ENCODE data around the gene RAB3GAP1. TPM values are rescaled to one million over a fixed set of nuclear protein-coding genes. Genes with fewer than 3 reads are reported as not detected.
"Not testable (repeated sequence)": the region's sequence is repeated elsewhere in the genome, so short reads cannot be mapped to it uniquely, and the experiment has no call there.

Gene RAB3GAP1
- total RNA-seq, 2 experiments from 2014 or later = 55.5 to 59.7 TPM

DNA sequence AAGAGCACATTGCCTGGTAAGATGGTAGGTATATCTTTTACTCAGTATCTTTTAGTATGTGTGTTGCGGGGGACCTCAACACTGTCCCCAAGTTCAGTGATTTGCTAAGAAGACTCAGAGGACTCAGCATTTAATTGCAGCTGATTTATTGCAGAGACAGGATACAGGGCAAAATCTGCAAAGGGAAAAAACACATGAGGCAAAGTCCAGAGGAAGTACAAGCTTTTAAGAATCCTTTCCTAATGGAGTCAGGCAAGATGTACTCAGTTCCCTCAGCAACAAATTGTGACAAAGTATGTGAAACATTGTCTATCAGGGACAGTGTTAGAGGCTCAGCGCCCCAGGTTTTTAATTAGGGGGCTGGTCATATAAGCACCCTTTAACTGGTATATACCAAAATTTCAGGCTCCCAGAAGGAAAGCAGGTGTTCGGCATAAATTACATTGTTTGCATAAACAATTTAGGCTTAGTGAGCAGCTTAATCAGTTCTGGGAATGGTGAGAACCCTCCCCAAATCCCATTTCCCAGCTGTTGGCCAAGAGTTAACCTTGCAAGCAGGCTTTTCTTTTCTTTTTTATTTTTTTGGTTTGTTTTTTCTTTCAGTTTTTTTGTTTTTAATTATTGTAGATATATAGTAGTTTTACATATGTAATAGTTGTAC is 41.7 kb downstream of the RAB3GAP1 start:
- H3K27ac Mint-ChIP-seq = no peak overlapping the region
- intact Hi-C loops (cut with micrococcal nuclease) = no loop called here

GRCh38 chr2:135094508-135094907 is 42.4 kb downstream of the RAB3GAP1 start:
- no peak for DNase-seq
- CTCF ChIA-PET = interaction anchor here (0.6 kb wide), 1 partner anchor 240 kb away, joined by 5 read pairs; no protein-coding TSS in a partner anchor
- no peak overlapping the region for H3K27ac Mint-ChIP-seq
- H3K9me3 Mint-ChIP-seq = peaks cover 1% of the 10 kb centered on the region
- intact Hi-C loops (cut with micrococcal nuclease) = no loop called here
- H3K27me3 Mint-ChIP-seq (ENCODE audit: low read depth) = no peaks in the 10 kb centered on the region
- peaks cover 32% of the 10 kb centered on the region for H3K36me3 Mint-ChIP-seq (ENCODE audit: low read depth)
- H3K4me1 Mint-ChIP-seq (ENCODE audit: low read depth) = peaks cover 16% of the 10 kb centered on the region
- no peak overlapping the region for H3K4me3 Mint-ChIP-seq

More for the DNA sequence above, 41.7 kb downstream of the RAB3GAP1 start:
- CTCF ChIA-PET = interaction anchor here (0.6 kb wide), 1 partner anchor 241 kb away, joined by 5 read pairs; no protein-coding TSS in a partner anchor
- DNase-seq = no peak
- peaks cover 36% of the 10 kb centered on the region for H3K36me3 Mint-ChIP-seq (ENCODE audit: low read depth)
- no peak overlapping the region for H3K4me3 Mint-ChIP-seq
- no peaks in the 10 kb centered on the region for H3K27me3 Mint-ChIP-seq (ENCODE audit: low read depth)
- H3K4me1 Mint-ChIP-seq (ENCODE audit: low read depth) = peaks cover 13% of the 10 kb centered on the region
- peaks cover 8% of the 10 kb centered on the region for H3K9me3 Mint-ChIP-seq

- CTCF ChIA-PET = no interaction called here
- DNase-seq = no peak
- no peak overlapping the region for H3K4me3 Mint-ChIP-seq
- H3K27me3 Mint-ChIP-seq (ENCODE audit: low read depth) = no peaks in the 10 kb centered on the region
- no peaks in the 10 kb centered on the region for H3K9me3 Mint-ChIP-seq
- H3K4me1 Mint-ChIP-seq (ENCODE audit: low read depth) = peaks cover 18% of the 10 kb centered on the region
- H3K27ac Mint-ChIP-seq = no peak overlapping the region
- intact Hi-C loops (cut with micrococcal nuclease) = no loop called here
- H3K36me3 Mint-ChIP-seq (ENCODE audit: low read depth) = peaks cover 35% of the 10 kb centered on the region
Observed at GRCh38 chr2:135095591-135095990, 43.5 kb downstream of the RAB3GAP1 start.

- Mint-ChIP-seq H3K27me3 (ENCODE audit: low read depth) (no peaks in the 10 kb centered on the region), H3K27ac (no peak overlapping the region), H3K4me1 (ENCODE audit: low read depth) (peaks cover 21% of the 10 kb centered on the region), H3K9me3 (no peaks in the 10 kb centered on the region), H3K36me3 (ENCODE audit: low read depth) (peaks cover 40% of the 10 kb centered on the region), H3K4me3 (no peak overlapping the region)
- DNase-seq = no peak
- CTCF ChIA-PET = no interaction called here
- intact Hi-C loops (cut with micrococcal nuclease) = no loop called here
Observed at GRCh38 chr2:135096665-135097446, 44.8 kb downstream of the RAB3GAP1 start.

- Mint-ChIP-seq H3K27me3 (ENCODE audit: low read depth) (no peaks in the 10 kb centered on the region), H3K4me1 (ENCODE audit: low read depth) (peaks cover 18% of the 10 kb centered on the region), H3K36me3 (ENCODE audit: low read depth) (peaks cover 48% of the 10 kb centered on the region), H3K9me3 (peaks cover 1% of the 10 kb centered on the region), H3K27ac (no peak overlapping the region), H3K4me3 (no peak overlapping the region)
- CTCF ChIA-PET = no interaction called here
- intact Hi-C loops (cut with micrococcal nuclease) = no loop called here
- no peak for DNase-seq
Observed at GRCh38 chr2:135097532-135098231, 45.6 kb downstream of the RAB3GAP1 start.

DNA sequence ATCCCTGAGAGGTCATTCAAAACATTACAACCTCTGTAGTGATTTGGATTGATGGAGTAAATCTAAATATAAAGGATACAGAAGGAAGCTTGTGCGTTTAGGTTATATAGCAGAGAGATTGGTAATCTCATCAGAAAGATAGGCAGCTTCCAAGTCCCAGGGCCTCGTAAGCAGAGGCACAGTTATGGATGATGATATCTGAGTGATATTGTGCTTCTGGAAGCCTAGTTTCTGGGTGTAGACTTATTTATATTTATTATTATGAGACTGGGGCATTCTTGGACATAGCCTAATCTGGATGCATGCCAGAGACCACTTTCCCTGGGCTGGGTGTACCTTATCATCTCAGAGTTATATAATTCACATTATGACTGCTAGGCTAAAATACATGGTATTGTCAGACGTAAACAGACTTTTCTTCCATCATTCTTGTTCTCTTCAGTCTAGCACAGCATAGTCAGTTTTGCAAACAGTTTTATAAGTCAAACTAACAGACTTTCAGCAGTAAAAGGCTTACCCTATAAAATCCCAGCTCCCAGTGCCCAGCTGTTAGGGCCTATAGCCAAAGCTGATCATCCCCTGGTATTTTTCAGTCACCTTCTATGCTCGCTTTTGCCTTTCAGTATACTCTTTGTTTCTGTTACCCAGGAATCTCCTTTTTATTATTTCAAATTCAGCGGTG is 47.9 kb downstream of the RAB3GAP1 start:
- no peak overlapping the region for H3K4me3 Mint-ChIP-seq
- peaks cover 9% of the 10 kb centered on the region for H3K9me3 Mint-ChIP-seq
- intact Hi-C loops (cut with micrococcal nuclease) = no loop called here
- no peaks in the 10 kb centered on the region for H3K27me3 Mint-ChIP-seq (ENCODE audit: low read depth)
- CTCF ChIA-PET = no interaction called here
- peak overlapping the region; percentile 44 for H3K27ac Mint-ChIP-seq
- DNase-seq = no peak
- peaks cover 48% of the 10 kb centered on the region for H3K36me3 Mint-ChIP-seq (ENCODE audit: low read depth)
- peaks cover 19% of the 10 kb centered on the region for H3K4me1 Mint-ChIP-seq (ENCODE audit: low read depth)

GRCh38 chr2:135103843-135104242 is 51.8 kb downstream of the RAB3GAP1 start:
- H3K27ac Mint-ChIP-seq = peak overlapping the region; percentile 8

DNA sequence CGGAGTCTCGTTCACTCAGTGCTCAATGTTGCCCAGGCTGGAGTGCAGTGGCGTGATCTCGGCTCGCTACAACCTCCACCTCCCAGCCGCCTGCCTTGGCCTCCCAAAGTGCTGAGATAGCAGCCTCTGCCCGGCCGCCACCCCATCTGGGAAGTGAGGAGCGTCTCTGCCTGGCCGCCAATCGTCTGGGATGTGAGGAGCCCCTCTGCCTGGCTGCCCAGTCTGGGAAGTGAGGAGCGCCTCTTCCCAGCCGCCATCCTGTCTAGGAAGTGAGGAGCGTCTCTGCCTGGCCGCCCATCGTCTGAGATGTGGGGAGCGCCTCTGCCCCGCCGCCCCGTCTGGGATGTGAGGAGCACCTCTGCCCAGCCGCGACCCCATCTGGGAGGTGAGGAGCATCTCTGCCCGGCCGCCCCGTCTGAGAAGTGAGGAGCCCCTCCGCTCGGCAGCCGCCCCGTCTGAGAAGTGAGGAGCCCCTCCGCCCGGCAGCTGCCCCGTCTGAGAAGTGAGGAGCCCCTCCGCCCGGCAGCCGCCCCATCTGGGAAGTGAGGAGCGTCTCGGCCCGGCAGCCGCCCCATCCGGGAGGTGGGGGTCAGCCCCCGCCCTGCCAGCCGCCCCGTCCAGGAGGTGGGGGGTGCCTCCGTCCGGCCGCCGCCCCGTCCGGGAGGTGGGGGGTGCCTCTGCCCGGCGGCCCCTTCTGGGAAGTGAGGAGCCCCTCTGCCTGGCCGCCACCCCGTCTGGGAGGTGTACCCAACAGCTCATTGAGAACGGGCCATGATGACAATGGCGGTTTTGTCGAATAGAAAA is 53.6 kb downstream of the RAB3GAP1 start:
- H3K27me3 Mint-ChIP-seq (ENCODE audit: low read depth); intact Hi-C loops (cut with micrococcal nuclease); H3K27ac Mint-ChIP-seq; H3K4me3 Mint-ChIP-seq; H3K9me3 Mint-ChIP-seq; CTCF ChIA-PET; DNase-seq: not testable (repeated sequence)
- H3K4me1 Mint-ChIP-seq (ENCODE audit: low read depth) = peaks cover 10% of the 10 kb centered on the region
- H3K36me3 Mint-ChIP-seq (ENCODE audit: low read depth) = peaks cover 49% of the 10 kb centered on the region

More at GRCh38 chr2:135103843-135104242, 51.8 kb downstream of the RAB3GAP1 start:
- peaks cover 9% of the 10 kb centered on the region for H3K9me3 Mint-ChIP-seq
- no peak overlapping the region for H3K4me3 Mint-ChIP-seq
- intact Hi-C loops (cut with micrococcal nuclease) = no loop called here
- peaks cover 19% of the 10 kb centered on the region for H3K4me1 Mint-ChIP-seq (ENCODE audit: low read depth)
- H3K36me3 Mint-ChIP-seq (ENCODE audit: low read depth) = peaks cover 56% of the 10 kb centered on the region
- CTCF ChIA-PET = no interaction called here
- H3K27me3 Mint-ChIP-seq (ENCODE audit: low read depth) = no peaks in the 10 kb centered on the region
- DNase-seq = no peak

DNA sequence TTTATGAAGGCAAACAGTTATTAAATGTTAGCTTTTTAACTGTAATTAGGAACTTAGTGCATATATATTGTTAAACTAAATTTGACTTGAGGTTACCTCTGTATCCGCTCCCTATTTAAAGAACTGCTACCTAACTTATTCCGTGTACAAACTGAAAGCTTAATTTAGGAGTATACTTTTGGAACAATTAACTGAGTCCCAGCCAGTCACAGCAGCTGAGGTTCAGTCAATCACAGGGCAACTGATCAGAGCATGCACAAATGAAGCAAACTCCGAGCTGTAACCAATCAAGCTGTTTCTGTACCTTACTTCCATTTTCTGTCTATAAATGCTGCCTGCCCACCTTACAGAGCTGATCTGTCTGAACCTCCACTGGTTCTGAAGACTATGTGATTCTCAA is 61.2 kb downstream of the RAB3GAP1 start:
- CTCF ChIA-PET = no interaction called here
- Mint-ChIP-seq H3K9me3 (no peaks in the 10 kb centered on the region), H3K27ac (no peak overlapping the region), H3K4me1 (ENCODE audit: low read depth) (no peaks in the 10 kb centered on the region), H3K4me3 (no peak overlapping the region), H3K36me3 (ENCODE audit: low read depth) (peaks cover 17% of the 10 kb centered on the region), H3K27me3 (ENCODE audit: low read depth) (no peaks in the 10 kb centered on the region)
- DNase-seq = no peak
- intact Hi-C loops (cut with micrococcal nuclease) = no loop called here

DNA sequence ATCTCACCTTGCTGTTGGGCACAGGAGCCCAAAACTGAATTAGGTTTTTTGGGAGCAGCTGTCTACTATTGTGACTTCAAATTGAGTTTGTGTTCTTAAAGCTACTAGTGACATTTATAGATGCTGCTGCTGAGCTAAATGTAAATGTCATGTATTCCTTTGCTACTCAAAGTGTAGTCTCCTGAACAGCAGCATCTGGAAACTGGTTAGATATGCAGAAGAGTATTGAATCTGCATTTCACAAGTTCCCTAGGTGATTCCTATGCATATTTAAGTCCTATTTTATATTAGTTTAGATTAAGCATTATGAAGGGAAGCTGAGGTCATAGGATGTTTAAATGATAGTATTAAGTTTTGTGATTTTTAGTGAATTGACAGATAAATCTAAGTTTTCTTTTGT is 67.5 kb downstream of the RAB3GAP1 start:
- H3K4me1 Mint-ChIP-seq (ENCODE audit: low read depth) = peaks cover 1% of the 10 kb centered on the region
- no peak for DNase-seq
- peaks cover 17% of the 10 kb centered on the region for H3K36me3 Mint-ChIP-seq (ENCODE audit: low read depth)
- intact Hi-C loops (cut with micrococcal nuclease) = no loop called here
- H3K27me3 Mint-ChIP-seq (ENCODE audit: low read depth) = no peaks in the 10 kb centered on the region
- H3K9me3 Mint-ChIP-seq = no peaks in the 10 kb centered on the region
- H3K27ac Mint-ChIP-seq = no peak overlapping the region
- no peak overlapping the region for H3K4me3 Mint-ChIP-seq
- CTCF ChIA-PET = no interaction called here

GRCh38 chr2:135121016-135121657 is 69.0 kb downstream of the RAB3GAP1 start:
- Mint-ChIP-seq H3K4me1 (ENCODE audit: low read depth) (peaks cover 4% of the 10 kb centered on the region), H3K9me3 (no peaks in the 10 kb centered on the region), H3K27me3 (ENCODE audit: low read depth) (no peaks in the 10 kb centered on the region), H3K27ac (no peak overlapping the region), H3K36me3 (ENCODE audit: low read depth) (peaks cover 22% of the 10 kb centered on the region), H3K4me3 (no peak overlapping the region)
- CTCF ChIA-PET = interaction anchor here (0.7 to 0.9 kb wide), 2 partner anchors 10 to 74 kb away, joined by 3 read pairs; partner anchors contain the start of gene MAP3K19
- intact Hi-C loops (cut with micrococcal nuclease) = no loop called here
- DNase-seq = no peak
